GM23248 (cell line): ENCODE measurements around the gene FBXW8.

Experiments used
- EZH2 ChIP-seq: fragments of 200-600 bp; sonication (generic); IDR thresholded peaks from 2 replicates; pipeline ENCODE4 v1.6.1; 2018; ENCODE audit warnings: antibody characterized with exemption, mild to moderate bottlenecking; ENCODE audit not compliant: insufficient read depth, poor library complexity, severe bottlenecking
- EZH2phosphoT487 ChIP-seq: fragments of 200-600 bp; sonication (generic); IDR thresholded peaks from 2 replicates; pipeline ENCODE4 v1.6.1; 2018; ENCODE audit warnings: antibody characterized with exemption, moderate library complexity, mild to moderate bottlenecking, low read depth; ENCODE audit not compliant: insufficient read depth

- TF ChIP-seq EZH2 (no peak), EZH2phosphoT487 (no peak)
Measured at GRCh38 chr12:116964054-116965050, 53.6 kb downstream of the FBXW8 start.
